ENCODE measurements around the gene RASA3. TPM values are rescaled to one million over a fixed set of nuclear protein-coding genes. Genes with fewer than 3 reads are reported as not detected.

The RASA3 gene
- total and polyA plus RNA-seq, 2 of the 4 experiments (the other 2 are of a cell fraction): 21.0 to 31.4 TPM

GRCh38 chr13:113969311-113969972 lies 163.0 kb downstream of the RASA3 start:
- ChIA-PET CTCF (no interaction called here), POLR2A (ENCODE audit: unreplicated experiment) (no interaction called here)
- H2BK5ac ChIP-seq (ENCODE audit: low read depth, low read length, poor library complexity, severe bottlenecking): no peak overlapping the region
- no peak overlapping the region for H3K4me3 ChIP-seq (ENCODE audit: insufficient read depth, low read depth, low read length)
- H4K5ac ChIP-seq (ENCODE audit: low read depth, low read length): no peak overlapping the region
- H3K27me3 ChIP-seq (ENCODE audit: control insufficient read depth, insufficient read depth, low read length): no peaks in the 10 kb centered on the region
- no peak overlapping the region for H2BK20ac ChIP-seq (ENCODE audit: low read depth, low read length)
- no peak overlapping the region for H4K8ac ChIP-seq (ENCODE audit: low read depth in 2 of 2, low read length in 2 of 2)
- peaks cover 7% of the 10 kb centered on the region; the same call in 1 of the 2 replicates for H4K20me1 ChIP-seq (ENCODE audit: insufficient read depth, low read length)
- H3K27ac ChIP-seq (ENCODE audit: insufficient read depth, low read length): no peak overlapping the region
- no TSS peak for BruUV-seq (replicated peaks)
- DNase-seq: no peak
- no peaks in the 10 kb centered on the region for H3K9me3 ChIP-seq (ENCODE audit: control insufficient read depth, insufficient read depth, low read length)
- dilution Hi-C loops (cut with HindIII; ENCODE audit: low sequenced_read_pairs, unreplicated experiment) (no loop called here), in situ Hi-C loops (cut with MboI; ENCODE audit: low sequenced_read_pairs) (no loop called here), intact Hi-C loops (cut with micrococcal nuclease) (no loop called here)
- H2AFZ ChIP-seq (replicated peaks; ENCODE audit: low read length, poor library complexity): no peak overlapping the region
- no peak overlapping the region for H2AK5ac ChIP-seq (ENCODE audit: low read depth, low read length)
- H3K9me1 ChIP-seq (ENCODE audit: insufficient read depth, low read length): peaks cover 4% of the 10 kb centered on the region; the same call in 1 of the 2 replicates
- no peak overlapping the region for H3K18ac ChIP-seq (ENCODE audit: low read depth, low read length)
- H2BK120ac ChIP-seq (ENCODE audit: low read depth, low read length): no peak overlapping the region
- no peak overlapping the region for H3K23ac ChIP-seq (ENCODE audit: low read depth, low read length)
- peaks cover 42% of the 10 kb centered on the region for H3K36me3 ChIP-seq (ENCODE audit: control insufficient read depth, insufficient read depth, low read length)
- no peak overlapping the region for H2BK15ac ChIP-seq (ENCODE audit: low read depth, low read length)
- no peak overlapping the region for H4K91ac ChIP-seq (ENCODE audit: insufficient read depth, low read depth, low read length)
- no peak overlapping the region for H3K56ac ChIP-seq (ENCODE audit: extremely low read depth, insufficient read depth, low read length)
- H3K4me1 ChIP-seq (ENCODE audit: control insufficient read depth, insufficient read depth, low read length): peaks cover 2% of the 10 kb centered on the region
- no peak overlapping the region for H3K4me2 ChIP-seq (ENCODE audit: low read depth, low read length)
- H3K9ac ChIP-seq (ENCODE audit: low read depth, low read length): no peak overlapping the region
- WGBS, 2 experiments (ENCODE audit: extremely low coverage in 2 of 2, insufficient read length in 1 of 2): 94% methylated on average over 13 of the region's 25 CpGs; no CpG with 5 or more reads in 1 of the 2 experiments
- peaks cover 11 to 54% of the 10 kb centered on the region in 2 experiments; a peak in 3 of 4 replicates for H3K79me1 ChIP-seq (ENCODE audit: low read depth in 1 of 2, low read length in 2 of 2)
- no peak overlapping the region for H3K14ac ChIP-seq (replicated peaks; ENCODE audit: low read depth, low read length)
- H3K4ac ChIP-seq (ENCODE audit: low read depth, low read length): no peak overlapping the region
- TF ChIP-seq BHLHE40 (IDR thresholded peaks at IDR 0.05; ENCODE audit: low read depth, low read length) (no peak), CHD1 (IDR thresholded peaks at IDR 0.05; ENCODE audit: low read depth, low read length) (no peak), POLR2A (IDR thresholded peaks at IDR 0.05; ENCODE audit: low read depth, low read length) (no peak), MAFK (IDR thresholded peaks at IDR 0.05; ENCODE audit: low read depth, low read length) (no peak), MXI1 (IDR thresholded peaks at IDR 0.05; ENCODE audit: borderline replicate concordance, low read depth, low read length) (no peak), USF2 (IDR thresholded peaks at IDR 0.05; ENCODE audit: low read depth, low read length) (no peak), ELK1 (IDR thresholded peaks at IDR 0.05; ENCODE audit: borderline replicate concordance, low read depth, low read length) (no peak), RFX5 (IDR thresholded peaks at IDR 0.05; ENCODE audit: low read depth, low read length) (no peak), RCOR1 (IDR thresholded peaks at IDR 0.05; ENCODE audit: insufficient replicate concordance, low read length) (no peak), NFE2L2 (IDR thresholded peaks at IDR 0.05; ENCODE audit: low read depth, low read length) (no peak), CEBPB (IDR thresholded peaks at IDR 0.05; ENCODE audit: low read depth, low read length) (no peak), RAD21 (IDR thresholded peaks at IDR 0.05; ENCODE audit: low read length) (no peak), MAZ (IDR thresholded peaks at IDR 0.05; ENCODE audit: borderline replicate concordance, low read depth, low read length) (no peak), CTCF (conservative IDR thresholded peaks at IDR 0.05; ENCODE audit: low read depth, low read length) (no peak), FOS (IDR thresholded peaks at IDR 0.05; ENCODE audit: low read depth, low read length) (no peak), SMC3 (IDR thresholded peaks at IDR 0.05; ENCODE audit: low read depth, low read length) (no peak)
- H2AK9ac ChIP-seq (replicated peaks; ENCODE audit: low read depth, low read length, poor library complexity): no peak overlapping the region
- no peak for ATAC-seq (ENCODE audit: low read depth)

All from IMR-90 (cell line).